GM12891 (cell line): ENCODE data around the gene KIF25.

Experiments used
- POLR2A ChIP-seq: IDR thresholded peaks from 2 replicates; pipeline ENCODE4 v1.6.1; 2011; ENCODE audit warnings: low read depth, low read length, control low read depth
- TAF1 ChIP-seq: IDR thresholded peaks from 2 replicates; pipeline ENCODE4 v1.6.1; 2011; ENCODE audit warnings: low read depth, low read length, control low read depth

- no peak for TF ChIP-seq POLR2A
- no peak for TF ChIP-seq TAF1
Measured at GRCh38 chr6:167956983-167957492, 40.4 kb upstream of the KIF25 start.
